Stimulated activated CD8-positive, alpha-beta memory T cell treated with anti-CD3 and anti-CD28 coated beads, Interleukin-4, amount 100 ng/mL, for 48 hours (primary cell): Measurements from ENCODE around the gene MYL5.
A peak's percentile ranks its signal among the peaks of the same experiment; 100 is the strongest.

Experiments used
- DNase-seq: peaks from one replicate; pipeline ENCODE4 v3.0.0-alpha.2; 2020

Gene MYL5

DNA sequence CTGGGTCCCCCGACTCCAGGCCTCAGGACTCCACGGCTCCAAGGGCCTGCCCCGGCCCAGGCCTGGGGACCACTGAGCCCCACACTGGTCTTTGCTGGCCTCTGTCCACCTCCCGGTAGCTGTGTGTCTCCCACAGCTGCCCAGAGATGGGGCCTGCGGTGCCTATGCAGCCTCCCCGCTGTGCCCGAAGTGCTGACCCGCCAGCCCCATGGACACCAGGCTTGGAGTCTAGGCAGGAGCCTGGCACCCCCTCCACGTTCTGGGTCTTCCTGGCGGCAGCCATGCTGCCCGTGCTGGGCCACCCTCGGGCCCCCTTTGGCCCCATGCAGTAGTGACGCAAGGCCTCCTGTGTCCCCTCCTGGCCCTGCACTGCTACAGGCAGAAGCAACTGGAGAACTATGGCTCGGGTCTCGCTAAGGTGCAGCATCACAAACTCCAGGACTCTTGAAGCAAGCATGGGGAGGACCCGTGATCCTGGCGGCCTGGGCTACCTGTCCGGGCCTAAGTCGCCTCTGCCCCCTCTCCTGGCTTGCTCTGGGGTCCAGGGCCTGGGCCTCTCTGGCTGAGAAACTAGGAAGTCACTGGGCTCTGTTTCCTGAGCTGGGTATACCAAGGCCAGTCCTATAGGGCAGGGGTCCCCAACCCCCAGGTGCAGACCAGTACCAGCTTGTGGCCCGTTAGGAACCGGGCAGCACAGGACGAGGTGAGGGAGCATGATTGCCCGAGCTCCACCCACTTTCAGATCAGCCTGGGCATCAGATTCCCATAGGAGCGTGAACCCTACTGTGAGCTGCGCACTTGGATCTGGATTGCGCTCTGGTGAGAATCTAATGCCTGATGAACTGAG is 917 bp downstream of the MYL5 start:
- DNase-seq, result no peak

DNA sequence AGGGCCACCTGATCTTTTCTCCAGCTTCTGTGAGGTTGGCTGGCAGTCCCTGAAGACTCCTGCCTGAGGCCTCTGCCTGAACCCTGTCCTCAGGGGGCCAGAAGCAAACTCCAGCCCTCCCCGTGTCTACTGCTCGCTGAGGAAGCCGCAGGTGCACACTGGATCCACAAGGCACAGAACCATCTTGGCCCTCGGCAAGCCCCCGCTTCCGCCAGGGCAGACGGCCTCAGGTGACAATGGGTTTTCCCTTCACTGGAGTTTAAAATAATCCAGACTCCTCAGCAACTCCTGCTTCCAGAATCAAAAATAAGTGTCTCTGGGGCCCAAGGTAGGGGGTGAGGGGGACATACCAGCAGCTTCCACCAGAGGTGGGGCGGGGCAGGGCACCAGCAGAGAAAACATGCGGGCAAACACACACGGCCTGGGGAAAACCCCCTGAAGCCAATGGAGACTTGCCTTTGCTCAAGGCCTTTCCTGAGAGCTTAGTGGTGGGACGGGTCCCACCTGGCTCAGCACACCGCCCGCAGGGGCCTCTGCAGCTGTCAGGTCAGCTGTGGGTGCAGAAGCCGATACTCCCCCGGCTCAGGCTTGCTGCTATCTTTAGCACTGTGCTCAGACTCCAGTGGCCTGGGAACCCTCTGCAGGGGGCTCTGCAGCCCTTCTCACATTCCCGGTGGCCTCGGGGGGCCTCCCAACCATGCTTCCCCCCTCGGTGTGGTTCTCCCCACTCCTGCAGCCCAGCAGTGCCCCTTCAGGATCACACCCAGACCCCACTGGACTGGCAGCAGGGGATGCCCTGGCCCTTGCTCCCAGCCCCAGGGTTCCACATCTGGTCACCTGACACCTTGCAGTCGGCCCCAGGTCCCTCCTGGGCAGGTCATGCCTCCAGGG is 1.9 kb downstream of the MYL5 start:
- no peak for DNase-seq

DNA sequence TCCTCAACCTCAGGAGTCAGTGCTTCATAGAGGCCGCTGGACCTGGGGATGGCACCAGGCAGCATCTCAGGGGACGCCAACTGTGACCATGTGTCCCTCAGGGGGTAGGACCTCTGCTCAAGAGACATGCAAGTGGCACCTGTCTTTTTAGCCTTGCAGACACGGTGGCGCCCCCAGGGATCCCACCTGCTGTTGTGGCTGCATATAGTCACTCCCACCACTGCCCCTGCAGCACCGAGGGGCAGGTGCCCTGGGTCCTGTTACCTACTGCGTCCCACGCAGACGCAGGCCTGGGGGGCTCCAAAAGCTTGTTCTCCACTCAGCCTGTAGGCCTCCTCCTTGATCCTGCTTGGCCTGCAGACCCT is 2.5 kb downstream of the MYL5 start:
- no peak for DNase-seq

DNA sequence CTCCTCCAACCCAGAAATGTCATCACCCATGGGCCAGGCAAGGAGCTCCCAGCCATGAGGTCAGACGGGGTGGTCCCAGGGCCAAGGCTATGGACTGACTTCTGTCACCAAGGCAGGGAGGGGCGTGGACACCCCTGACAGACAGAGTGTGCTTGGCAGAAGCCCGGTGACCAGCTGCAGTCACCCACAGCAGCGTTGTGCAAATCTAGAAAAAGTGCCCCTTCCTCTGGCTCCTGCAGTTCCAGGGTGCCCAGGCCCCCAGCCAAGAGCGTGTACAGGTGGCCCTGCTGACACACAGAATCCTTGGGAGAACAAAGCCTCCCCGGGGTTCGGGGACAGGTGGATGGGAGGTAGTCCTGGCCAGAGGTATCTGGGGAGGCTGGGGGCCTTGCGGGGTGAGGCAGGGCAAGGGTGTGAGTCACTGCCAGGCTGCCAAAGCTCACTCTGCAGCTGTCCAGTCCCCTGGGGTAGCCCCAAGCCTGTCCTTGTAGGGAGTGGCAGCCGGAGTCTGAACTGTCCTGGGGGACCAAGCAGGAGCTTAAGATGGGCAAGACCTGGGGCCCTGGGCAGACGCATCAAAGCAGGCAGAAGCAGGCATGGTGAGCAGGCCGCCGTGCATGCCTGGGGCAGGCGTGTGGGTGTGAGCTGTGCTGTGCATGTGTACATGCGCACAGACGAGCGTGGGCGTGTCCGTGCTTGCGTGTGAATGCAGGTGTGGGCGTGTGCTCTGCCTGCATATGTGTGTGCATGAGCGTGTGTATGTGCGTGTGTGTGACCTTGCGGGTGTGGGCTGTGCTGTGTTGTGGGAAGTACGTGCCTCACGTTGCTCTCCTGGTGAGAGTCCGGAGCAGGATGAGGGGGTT is 3.3 kb downstream of the MYL5 start:
- DNase-seq, result no peak

DNA sequence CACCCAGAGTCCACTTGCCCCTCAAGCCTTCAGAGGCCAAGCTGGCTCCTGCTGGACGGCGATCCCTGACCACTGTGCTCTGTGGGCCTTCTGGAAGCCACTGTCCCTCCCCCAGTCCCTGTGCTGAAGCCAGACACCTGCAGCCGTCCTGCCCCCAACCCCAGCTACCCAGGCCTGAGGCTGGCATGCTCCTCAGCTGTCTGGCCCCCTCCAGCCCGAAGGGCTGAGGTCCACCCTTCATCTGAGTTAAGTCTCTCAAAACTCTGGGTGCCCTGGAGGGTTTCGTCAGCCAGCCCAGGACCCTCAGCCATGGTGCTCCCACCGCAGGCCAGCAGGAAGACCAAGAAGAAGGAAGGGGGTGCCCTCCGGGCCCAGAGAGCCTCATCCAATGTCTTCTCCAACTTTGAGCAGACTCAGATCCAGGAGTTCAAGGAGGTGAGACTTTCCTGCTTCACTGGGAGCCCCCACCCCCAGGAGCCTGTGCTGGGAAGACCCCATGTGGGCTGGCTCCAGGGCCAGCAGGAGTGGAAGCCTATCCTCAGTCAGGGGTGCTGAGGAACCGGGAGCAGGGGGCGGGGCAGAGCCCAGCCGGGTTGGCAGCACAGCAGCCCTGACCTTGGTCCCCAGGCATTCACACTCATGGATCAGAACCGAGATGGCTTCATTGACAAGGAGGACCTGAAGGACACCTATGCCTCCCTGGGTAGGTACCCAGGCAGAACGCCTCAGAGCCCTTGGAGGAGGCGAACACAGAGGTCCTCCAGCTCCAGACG is 4.2 kb downstream of the MYL5 start:
- DNase-seq, result no peak

DNA sequence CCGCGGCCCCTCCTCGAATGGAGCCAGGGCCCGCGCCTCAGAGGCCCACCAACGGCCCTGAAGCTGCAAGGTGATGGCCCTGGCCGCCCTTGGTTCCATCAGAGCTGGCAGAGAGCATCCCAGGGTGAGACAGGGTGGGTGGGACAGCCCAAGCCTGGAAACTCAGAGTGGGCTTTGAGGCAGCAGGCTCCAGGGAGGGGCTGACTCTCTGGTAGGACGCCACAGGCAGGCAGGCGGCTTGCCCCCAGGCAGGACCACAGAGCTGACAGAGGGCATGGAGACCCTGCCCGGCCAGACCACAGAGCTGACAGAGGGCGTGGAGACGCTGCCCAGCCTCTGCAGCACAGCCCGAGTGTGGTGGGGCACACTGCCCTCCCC is 4.8 kb downstream of the MYL5 start:
- no peak for DNase-seq

DNA sequence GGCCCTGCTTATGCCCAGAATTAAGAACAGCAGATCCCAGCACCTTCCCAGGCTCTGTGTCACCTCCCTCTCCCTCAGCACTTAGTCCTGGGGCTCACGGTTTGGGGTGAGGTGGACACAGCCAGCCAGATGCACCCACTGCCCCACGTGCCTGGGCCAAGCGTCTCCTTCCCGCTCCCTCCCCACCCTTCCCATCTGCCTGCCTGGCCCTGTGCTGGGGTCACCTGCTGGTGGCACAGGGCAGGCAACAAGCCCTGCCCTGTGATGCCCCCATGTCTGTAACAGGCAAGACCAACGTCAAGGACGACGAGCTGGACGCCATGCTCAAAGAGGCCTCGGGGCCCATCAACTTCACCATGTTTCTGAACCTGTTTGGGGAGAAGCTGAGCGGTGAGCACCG is 5.3 kb downstream of the MYL5 start:
- DNase-seq, result no peak

DNA sequence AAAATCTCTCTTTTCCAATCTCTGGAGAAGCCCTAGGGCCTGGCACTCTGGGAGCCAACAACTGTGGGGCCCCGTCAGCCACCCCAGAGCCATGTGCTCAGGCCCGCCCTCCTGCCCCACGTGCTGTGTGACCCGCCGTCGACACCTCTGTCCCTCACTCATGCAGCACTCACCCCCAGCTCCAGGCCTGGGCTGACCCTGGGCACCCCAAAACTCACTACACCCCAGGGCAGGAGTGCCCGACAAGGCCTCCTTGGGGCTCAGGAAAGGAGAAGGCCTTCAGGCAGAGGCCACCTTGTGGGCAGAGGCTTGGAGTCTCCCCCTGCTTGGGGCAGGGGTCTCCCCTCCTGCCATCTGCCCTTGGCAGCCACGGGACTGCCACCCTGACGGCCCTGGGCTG is 5.7 kb downstream of the MYL5 start:
- no peak for DNase-seq

DNA sequence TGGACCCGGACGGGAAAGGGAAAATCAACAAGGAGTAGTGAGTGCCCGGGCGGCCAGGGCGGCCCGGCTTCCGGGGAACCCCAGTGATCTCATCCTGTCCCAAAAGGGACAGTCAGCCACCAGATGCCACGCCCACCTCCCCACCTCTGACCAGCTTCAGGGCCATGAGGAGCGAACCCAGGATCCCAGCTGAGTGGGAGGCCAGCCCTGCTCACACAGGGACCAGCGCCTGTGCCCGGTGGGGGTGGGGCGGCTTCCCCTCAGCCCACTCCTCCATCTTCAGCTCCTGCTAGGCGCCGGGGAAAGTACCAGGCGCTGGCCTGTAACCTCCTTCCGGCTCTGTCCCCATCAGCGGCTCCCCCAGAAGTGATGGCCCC is 6.2 kb downstream of the MYL5 start:
- DNase-seq, result no peak

DNA sequence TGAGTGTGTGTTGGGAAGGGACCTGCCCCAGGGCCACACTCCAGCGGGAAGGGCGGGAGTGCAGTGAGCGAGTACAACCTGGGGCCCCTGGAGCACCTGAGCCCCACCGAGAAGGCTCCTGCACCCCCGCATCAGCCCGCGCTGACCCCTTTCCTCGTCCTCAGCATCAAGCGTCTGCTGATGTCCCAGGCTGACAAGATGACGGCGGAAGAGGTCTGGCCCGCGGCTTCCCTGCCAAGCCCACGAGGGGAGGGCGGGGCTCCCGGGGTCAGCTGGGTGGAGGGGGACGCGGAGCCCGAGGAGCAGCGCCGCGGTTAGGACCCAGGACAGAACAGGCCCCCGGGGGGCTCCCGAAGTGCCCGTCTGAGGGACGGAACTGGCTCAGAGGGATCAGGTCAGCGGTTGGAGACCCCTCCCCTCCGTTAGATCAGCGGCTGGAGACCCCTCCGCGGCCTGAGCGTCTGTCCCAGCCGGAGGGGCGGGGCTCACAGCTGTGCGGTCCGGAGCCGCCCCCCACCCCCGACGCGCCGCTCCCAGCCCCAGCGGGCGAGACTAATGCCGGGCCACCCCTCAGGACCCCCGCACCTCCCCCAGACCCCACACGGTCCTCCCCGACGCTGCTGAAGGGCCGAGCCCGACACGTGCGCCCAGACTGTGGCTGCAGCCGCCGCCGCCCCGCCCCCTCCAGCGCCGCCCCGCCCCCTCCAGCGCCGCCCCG is 6.7 kb downstream of the MYL5 start:
- peak; percentile 70 for DNase-seq

DNA sequence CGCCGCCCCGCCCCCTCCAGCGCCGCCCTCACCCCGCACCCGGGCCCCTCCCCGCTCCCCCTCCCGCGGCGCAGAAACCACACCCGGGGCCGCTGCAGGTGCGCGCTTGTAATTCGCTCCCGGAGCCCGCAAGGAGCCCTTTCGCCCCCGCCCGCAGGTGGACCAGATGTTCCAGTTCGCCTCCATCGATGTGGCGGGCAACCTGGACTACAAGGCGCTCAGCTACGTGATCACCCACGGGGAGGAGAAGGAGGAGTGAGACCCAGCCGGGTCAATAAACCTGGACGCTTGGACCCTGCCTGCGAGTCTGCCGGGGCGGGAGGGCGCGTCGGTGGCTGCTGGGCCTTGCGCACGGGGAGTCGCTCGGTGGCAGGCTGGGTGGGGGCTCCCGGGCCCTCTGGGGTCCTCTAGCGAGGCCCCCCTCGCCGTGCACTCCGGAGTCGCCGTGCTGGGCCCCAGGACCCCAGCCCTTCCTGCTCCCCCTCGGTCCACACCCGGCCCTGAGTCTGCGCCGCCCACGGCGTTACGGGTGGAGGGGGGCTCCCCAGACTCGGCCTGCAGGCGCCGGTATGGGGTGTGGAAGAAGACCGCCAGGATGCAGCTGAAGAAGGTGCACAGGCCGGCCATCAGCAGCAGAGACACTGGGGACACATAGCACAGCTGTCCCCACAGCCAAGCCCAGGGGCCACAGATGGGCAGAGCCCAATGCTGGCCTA is 7.6 kb downstream of the MYL5 start:
- no peak for DNase-seq

DNA sequence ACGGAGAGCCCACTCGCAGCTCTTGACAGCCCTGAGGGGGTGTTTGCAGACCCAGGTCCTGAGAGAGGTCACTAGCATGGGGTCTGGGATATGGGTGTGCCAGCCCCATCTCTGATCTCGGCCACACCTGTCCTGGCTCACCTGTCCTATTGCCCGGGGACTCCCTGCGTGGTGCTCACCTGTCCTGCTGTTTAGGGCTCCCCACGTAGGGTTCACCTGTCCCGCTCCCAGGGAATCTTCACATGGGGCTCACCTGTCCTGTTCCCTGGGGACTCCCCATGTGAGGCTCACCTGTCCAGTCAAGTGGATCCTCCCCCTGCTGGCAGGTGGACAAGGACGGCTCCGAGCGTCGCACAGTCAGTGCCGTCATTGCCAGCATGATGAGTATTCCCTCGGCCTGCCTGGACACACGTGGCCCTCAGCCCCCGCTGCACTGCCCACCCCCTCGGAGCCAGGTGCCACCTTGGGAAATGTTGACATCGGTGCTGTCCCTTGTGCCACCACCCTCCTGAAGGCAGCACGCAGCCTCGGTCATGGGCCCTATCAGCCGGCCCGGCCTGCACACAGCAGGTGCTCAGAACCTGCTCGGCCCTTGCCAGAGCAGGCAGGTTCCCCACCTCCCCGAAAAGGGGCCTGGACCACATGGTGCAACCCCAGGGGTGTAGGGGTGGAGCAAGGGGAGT is 8.3 kb downstream of the MYL5 start:
- no peak for DNase-seq

DNA sequence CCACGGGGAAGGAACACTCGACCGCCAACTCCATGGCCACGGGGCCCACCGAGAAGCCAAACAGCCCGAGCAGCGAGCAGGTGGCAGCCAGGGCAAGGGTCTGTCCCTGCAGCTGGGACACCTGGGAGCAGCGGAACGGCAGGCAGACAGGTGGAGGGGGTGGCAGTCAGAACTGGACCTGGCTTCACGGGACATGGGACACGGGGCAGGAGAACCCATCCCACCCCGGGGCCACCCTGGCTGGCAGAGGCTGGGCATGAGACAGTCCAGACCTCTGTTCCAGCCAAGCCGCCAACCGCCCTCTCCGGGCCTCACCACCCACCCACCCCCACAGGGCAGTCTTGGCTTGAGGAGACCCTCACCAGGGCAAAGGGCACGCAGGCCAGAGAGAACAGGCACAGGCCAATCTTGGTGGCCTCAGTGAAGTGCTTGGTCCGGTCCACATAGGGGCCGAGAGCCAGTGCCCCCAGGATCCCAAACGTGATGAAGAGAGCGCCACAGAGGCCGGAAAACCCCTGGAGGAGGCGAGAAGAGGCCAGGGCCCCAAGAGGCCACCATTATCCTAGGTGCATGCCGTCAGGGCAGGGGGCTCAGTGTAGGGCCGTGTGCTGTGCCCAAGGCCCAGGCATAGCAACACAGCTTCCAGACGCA is 9.0 kb downstream of the MYL5 start:
- no peak for DNase-seq

DNA sequence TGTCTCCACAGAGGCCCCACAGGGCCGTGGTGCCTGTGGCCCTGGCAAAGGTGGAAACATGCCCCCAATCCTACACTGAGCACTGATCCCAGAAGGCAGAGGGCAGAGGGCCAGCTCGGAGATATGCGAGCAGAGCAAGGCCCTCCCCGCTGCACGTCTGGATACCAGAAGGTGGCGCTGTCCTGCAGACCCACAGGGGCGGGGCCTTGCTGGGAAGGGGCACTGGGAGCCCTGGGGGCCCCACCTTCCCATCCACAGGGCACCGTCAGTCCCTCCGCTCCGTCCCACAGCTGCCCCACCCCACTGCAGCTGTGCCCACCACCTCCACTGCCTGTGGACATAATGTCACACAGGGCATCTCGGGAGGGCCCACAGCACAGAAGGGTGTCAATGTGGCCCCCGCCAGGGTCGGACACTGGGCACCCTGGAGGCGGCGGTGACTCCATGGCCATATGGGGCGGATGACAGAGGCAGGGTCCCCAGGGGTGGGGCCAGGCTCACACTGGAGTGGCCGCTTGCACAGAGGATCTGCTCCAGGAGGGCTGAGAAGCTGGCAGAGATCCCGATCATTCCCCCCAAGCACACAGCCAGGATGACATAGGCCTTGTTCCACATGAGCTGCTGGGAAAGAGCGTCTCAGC is 9.8 kb downstream of the MYL5 start:
- peak; percentile 66 for DNase-seq

DNA sequence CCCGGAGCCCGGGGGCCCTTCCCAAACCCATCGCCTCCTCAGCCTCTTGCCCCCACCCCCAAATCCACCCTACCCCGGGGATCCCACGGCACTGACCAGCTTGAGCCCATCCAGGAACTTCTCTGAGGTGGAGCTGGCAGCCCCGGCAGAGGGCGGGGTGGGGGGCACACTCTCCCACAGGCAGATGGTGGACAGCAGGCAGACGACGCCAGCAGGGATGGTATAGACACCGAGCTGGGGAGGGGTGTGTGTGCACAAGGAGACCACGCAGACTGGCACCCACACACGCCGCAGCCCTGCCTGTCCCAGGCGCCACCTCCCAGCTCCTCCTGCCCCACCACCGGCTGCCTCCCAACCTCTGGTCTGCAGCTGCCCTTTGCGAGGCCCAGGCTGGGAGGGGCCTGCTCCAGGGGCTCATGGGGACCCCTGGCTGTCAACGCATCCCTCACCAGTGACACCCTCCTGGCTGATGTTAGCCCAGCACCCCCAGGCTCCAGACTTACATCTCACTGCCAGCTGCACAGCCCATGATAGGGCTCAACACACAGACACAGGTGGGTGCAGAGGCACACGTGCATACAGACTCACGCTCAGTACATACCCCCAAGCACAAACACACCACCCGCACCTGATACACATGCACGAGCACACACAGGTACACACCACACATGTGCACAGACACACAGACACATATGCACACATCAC is 10.4 kb downstream of the MYL5 start:
- DNase-seq, result no peak

DNA sequence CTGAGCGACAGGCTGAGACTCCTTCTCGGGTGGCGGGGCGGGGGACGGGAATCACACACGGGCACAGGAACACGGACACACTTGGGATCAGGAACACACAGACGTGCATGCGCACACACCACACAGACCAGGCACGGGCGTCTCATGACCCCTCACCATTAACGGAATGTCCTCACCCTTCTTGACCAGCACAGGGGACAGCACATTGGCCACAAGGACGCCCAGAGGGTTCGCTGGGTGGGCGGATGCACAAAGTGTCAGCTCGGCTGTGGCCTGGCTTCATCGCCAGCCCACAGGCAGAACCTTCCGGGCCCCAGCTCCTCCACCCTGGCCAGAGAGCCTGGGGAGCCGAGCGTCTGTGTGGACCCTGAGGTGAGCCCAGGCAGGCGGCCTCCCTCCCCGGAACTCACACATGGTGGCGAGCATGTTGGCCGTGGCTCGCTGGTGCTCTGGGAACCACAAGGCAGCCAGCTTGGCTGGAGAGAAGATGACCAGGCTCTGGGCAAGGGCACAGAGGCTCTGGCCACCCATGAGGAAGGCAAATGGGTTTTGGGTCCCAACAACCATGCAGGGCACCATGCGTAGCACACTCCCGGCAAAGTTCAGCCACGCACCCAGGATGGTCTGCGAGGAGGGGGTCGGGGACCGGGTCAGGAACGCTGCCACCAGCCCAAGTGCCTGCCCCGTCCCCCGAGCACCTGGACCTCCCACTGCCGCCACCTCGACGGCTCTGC is 11.5 kb downstream of the MYL5 start:
- no peak for DNase-seq

DNA sequence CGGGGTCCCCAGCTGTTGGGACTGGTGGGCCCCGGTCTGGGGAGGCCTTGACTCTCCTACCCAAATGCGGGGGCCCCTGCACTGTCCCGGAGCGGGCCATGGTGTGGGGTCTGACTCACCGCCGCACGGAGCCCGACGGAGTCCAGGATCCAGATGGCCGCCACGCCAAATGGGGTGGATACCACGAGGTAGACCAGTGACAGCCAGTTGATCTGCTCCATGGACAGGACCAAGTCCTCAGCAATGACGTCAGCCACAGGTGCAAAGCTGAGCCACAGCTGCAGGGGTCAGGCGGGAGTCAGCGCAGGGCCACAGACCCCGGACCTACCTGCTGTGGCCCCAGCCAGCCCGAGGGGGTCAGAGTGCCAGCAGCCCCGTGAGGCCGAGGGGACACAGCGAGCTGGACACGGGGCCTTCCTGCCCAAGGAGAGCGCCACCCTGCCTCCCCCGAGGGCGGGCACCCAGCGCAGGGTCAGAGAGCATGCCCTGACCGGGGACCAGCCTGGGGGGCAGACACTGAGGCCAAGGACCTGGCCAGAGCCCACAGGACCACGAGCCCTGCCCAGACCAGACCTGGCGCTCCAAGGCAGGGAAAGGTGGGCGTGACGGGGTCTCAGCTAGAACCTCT is 12.2 kb downstream of the MYL5 start:
- no peak for DNase-seq
